Esophagus squamous epithelium (tissue), 4 donors: ENCODE data around the gene FNIP2.

ENCODE experiments used
- POLR2A ChIP-seq, 4 donors: fragments of 450-650 bp; IDR thresholded peaks; one replicate each; pipeline ENCODE4 v1.6.1; 2017; ENCODE audit warnings: antibody characterized with exemption in 4 of 4, mild to moderate bottlenecking in 4 of 4, moderate library complexity in 3 of 4
- TF ChIP-seq, protein P1 (sequence below), 6 experiments: fragments of 450-650 bp in 4 of 6; fragments of 200-600 bp in 2 of 6; sonication (generic) in 2 of 6; IDR thresholded peaks; one replicate each; pipeline ENCODE4 v1.5.1; 2016 to 2019; ENCODE audit warnings: antibody characterized with exemption in 6 of 6, mild to moderate bottlenecking in 4 of 6, moderate library complexity in 4 of 6

- TF ChIP-seq, protein P1, sequence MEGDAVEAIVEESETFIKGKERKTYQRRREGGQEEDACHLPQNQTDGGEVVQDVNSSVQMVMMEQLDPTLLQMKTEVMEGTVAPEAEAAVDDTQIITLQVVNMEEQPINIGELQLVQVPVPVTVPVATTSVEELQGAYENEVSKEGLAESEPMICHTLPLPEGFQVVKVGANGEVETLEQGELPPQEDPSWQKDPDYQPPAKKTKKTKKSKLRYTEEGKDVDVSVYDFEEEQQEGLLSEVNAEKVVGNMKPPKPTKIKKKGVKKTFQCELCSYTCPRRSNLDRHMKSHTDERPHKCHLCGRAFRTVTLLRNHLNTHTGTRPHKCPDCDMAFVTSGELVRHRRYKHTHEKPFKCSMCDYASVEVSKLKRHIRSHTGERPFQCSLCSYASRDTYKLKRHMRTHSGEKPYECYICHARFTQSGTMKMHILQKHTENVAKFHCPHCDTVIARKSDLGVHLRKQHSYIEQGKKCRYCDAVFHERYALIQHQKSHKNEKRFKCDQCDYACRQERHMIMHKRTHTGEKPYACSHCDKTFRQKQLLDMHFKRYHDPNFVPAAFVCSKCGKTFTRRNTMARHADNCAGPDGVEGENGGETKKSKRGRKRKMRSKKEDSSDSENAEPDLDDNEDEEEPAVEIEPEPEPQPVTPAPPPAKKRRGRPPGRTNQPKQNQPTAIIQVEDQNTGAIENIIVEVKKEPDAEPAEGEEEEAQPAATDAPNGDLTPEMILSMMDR (IDR thresholded peaks at IDR 0.05): no peak
- TF ChIP-seq POLR2A (IDR thresholded peaks at IDR 0.05): no peak
Measured at GRCh38 chr4:158904815-158905214, 136.0 kb downstream of the FNIP2 start.
